CD4-positive, alpha-beta T cell treated with Interleukin-15 for 4 hours (primary cell): ENCODE results near the gene CFAP20DC.

Experiments
- DNase-seq: peaks from one replicate; pipeline ENCODE4 v3.0.0-alpha.2; 2020; ENCODE audit warnings: low spot score

CFAP20DC gene

GRCh38 chr3:58693940-58694850, 355.6 kb downstream of the CFAP20DC start:
- DNase-seq: no peak

- no peak for DNase-seq
Observed at GRCh38 chr3:58692484-58692883, 357.3 kb downstream of the CFAP20DC start.
